Measurements from ENCODE around the gene FNBP1L.

- TF ChIP-seq, protein P1, sequence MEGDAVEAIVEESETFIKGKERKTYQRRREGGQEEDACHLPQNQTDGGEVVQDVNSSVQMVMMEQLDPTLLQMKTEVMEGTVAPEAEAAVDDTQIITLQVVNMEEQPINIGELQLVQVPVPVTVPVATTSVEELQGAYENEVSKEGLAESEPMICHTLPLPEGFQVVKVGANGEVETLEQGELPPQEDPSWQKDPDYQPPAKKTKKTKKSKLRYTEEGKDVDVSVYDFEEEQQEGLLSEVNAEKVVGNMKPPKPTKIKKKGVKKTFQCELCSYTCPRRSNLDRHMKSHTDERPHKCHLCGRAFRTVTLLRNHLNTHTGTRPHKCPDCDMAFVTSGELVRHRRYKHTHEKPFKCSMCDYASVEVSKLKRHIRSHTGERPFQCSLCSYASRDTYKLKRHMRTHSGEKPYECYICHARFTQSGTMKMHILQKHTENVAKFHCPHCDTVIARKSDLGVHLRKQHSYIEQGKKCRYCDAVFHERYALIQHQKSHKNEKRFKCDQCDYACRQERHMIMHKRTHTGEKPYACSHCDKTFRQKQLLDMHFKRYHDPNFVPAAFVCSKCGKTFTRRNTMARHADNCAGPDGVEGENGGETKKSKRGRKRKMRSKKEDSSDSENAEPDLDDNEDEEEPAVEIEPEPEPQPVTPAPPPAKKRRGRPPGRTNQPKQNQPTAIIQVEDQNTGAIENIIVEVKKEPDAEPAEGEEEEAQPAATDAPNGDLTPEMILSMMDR (conservative IDR thresholded peaks at IDR 0.05; ENCODE audit: low read length), result no peak
- TF ChIP-seq EZH2phosphoT487 (IDR thresholded peaks at IDR 0.05; ENCODE audit: borderline replicate concordance, low read depth, low read length), result no peak
Measured at GRCh38 chr1:93504247-93505033, 56.5 kb downstream of the FNBP1L start.

Measured in OCI-LY7 (cell line).